ENCODE results near the gene BRICD5.
"Not testable (repeated sequence)": the region's sequence is repeated elsewhere in the genome, so short reads cannot be mapped to it uniquely, and the experiment has no call there.

BRICD5 gene

DNA sequence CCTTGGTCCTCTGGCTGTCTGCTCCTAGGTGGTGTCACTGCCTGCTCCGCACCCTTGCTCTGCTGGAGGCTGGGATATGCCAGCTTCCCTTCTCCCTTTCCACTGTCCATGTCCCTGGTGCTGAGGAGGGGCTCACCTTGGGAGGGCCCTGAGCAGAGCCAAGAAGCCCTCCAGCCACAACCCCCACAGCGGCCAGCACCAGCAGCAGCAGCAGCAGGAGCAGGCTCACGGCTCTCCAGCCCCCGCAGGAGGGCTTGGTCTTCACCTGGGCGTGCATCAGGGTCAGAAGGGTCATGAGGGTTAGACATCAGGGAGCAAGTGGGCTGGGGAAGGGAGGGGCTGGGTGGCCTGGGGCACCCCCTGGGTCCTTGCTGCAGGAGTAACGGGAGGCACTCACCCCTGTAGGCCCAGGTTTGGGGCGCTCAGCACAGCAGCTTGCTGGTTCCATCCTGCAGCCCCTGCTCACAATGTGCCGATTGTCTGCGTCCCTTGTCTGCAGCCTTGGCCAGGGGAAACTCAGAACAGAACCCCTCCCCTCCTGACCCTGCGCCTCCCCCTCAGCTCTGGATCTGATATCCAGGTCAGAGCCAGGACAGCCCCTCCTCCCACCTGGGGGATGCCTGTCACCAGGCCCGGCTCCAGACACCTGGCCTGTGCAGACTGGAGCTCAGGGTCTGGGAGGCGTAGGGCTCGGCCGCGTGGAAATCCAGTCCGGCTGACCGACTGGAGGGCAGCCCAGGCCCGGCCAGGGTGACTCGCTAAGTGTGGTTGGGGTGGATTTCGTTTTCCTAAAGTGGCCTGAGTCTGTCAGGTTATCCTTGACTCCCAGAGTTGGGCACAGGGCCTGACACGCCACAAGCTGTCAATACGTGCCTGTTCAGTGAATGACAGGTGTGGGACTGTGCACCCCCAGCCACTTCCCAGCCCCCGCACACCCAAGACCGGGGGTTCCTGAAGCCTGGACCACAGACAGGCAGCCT, at the start of gene BRICD5:
Gene BRICD5, minus strand, starts transcription at position 478 of the 980 bp plus-strand sequence. Its CDS starts 30 bp downstream, at position 448.
- DNase-seq (ENCODE audit: low spot score) = no peak

DNA sequence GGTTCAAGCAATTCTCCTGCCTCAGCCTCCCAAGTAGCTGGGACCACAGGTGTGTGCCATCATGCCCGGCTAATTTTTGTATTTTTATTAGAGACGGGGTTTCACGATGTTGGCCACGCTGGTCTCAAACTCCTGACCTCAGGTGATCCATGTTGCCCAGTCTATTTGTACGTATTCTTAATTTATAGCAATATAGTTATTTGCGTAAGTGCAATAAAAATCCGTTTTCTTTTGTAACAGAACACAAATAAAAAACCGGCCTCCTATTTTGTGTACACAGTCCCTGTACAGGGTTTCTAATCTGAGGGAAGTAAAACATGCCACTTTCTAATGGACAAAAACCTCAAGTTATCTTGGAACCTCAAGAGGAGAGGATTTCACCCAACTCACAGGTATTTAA, 49.6 kb upstream of the BRICD5 start:
- DNase-seq (ENCODE audit: low spot score) = no peak

DNA sequence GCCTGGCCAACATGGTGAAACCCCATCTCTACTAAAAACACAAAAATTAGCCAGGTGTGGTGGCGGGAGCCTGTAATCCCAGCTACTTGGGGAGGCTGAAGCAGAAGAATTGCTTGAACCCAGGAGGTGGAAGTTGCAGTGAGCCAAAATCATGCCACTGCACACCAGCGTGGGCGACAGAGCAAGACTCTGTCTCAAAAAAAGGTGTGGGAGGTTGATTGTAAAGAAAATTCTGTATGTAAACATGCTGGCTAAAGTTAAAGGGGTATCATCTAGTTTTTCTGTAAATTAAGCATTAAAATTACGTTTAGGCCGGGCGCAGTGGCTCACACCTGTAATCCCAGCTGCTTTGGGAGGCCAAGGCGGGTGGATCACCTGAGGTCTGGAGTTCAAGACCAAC, 47.9 kb upstream of the BRICD5 start:
- not testable (repeated sequence) for DNase-seq (ENCODE audit: low spot score)

DNA sequence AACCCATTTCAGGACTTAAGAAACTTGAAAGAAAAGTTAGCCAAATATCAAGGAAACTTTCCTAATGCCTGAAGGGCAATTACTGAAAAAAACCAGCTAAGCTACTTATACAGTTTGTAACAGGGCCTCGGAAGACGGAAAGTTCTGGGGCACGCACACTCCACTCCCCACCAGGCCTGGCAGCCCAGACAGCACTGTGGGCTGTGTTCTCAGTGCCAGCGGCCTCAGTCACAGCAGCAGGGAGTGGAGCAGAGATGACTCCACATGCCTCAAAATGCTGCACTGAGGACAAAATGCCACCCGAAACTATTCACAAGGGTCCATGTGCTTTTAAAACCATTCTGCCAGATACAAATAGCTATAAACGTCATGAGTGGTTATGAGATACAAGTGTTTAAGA, 47.1 kb upstream of the BRICD5 start:
- no peak for DNase-seq (ENCODE audit: low spot score)

DNA sequence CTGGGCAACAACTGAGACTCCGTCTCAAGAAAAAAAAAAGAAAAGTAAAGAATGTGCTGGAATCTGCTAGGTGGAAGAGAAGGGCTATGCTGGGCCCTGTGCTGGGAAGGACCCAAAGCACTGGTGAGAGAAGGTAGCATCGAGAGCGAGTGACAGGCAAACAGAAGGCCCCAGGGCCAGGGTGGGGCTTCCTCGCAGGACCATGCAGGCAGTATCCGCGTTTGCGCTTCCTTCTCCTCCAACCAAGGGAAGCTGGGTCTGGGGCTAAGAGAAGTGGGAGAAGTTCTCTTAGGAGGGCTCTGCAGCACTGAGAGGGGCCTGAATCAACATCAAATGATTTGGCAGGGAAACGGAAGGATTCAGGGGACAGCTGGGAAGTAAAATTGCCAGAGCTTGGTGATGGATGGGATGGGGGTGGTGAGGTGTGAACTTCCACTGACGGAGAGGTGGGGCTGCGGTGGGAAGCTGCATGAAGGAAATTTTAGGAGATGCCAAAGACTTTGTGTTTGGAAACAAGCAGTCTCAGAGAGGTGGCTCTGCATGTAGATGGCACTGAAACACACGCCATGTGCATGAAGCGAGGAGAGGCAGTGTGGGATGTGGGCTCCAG, 46.0 kb upstream of the BRICD5 start:
- DNase-seq (ENCODE audit: low spot score) = no peak

DNA sequence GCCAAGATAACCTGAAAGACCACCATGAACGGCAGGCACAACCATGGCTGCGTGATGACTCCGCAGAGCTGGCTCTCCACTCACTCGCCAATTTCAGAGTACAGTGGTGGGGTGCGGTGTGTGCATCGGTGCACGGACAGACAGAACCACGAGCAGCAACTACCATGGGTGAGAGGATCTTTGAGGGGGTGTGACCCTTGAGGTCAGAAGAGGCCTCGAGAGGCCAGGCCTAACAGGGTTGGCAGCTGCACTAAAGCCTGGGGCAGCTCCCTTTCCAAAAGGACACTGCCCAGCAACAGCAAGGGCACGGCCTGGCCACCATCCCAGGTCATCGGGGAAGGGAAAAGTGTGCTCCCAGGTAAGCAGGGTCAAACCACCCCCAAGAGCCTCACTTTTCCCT, 42.6 kb upstream of the BRICD5 start:
- DNase-seq (ENCODE audit: low spot score) = no peak

DNA sequence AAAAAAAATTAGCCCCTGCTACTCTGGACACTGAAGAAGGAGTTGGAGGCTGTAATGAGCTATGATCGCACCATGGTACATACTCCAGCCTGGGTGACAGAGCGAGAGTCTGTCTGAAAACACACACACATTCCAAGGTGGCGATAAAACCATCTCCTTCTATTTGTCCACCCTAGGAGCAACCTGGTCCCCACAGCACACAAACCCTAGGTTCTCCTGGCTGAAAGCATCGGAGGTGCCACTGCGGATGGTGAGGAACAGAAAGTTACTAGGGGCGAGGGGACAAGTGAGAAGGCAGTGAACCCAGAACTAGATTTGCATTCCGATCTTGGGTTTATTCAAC, 42.1 kb upstream of the BRICD5 start:
- no peak for DNase-seq (ENCODE audit: low spot score)

DNA sequence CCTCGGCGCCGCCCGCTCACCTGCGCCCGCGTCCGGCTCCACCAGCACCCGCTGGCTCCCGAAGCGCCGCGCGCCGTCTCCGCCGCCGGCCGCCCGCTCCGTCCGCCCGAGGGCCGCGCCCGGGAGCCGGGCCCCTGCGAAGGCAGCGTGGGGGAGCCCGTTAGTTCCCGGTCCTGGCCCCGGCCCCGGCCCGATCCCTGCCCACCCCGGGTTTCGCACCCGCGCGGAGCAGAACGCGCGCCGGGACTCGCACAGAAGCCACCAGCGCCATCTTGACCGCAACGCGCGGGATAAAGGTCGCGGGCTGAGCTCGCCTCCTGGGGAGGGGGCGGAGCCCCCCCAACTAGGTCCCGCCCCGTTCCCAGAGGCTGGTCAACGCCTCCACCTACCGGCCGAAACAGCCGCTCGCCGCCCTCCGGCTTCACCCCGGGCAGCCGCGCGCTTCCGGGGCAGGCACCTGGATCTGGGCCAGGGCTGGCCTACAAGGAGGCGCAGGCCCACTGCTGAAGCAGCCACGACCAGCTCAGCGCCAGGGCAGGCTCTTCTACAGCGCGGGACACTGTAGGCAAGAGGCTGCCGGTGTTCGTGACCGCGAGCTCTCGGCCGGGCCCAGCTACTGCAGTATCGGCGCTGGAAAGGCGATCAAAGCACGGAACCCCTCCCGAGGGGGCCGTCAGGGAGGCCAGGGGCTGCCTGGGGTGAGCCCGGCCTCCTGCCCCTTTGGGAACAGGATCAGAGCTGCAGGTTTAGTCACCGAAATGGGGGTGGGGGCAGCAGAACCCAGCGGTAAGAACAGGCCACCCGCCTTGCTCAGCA, 40.8 kb upstream of the BRICD5 start, which contains the start of gene ECI1:
Gene ECI1, minus strand, starts transcription at position 292 of the 816 bp plus-strand sequence. Its CDS starts 21 bp downstream, at position 271.
- peak; percentile 94 for DNase-seq (ENCODE audit: low spot score)

DNA sequence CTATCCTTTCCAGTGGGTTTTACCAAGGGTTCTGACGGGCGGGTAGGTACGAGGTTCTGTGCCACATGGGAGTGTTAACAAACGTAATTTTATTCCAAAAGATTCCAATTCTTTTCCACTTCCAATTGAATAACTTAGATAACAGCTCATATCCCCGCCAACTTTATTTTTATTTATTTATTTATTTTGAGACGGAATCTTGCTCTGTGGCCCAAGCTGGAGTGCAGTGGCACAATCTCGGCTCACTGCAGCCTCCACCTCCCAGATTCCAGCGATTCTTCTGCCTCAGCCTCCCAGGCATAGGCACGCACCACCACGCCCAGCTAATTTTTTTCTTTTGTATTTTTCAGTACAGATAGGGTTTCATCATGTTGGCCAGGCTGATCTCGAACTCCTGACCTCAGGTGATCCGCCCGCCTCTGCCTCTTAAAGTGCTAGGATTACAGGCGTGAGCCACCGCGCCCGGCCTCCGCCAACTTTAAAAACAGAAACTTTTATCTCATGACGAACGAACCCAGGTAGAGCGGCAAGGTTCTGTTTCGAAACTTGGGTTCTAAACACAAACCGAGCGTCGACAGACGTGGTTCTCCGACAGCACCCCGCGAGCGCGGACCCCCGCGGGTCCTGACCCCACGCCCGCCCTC, 40.1 kb upstream of the BRICD5 start:
- DNase-seq (ENCODE audit: low spot score) = no peak

DNA sequence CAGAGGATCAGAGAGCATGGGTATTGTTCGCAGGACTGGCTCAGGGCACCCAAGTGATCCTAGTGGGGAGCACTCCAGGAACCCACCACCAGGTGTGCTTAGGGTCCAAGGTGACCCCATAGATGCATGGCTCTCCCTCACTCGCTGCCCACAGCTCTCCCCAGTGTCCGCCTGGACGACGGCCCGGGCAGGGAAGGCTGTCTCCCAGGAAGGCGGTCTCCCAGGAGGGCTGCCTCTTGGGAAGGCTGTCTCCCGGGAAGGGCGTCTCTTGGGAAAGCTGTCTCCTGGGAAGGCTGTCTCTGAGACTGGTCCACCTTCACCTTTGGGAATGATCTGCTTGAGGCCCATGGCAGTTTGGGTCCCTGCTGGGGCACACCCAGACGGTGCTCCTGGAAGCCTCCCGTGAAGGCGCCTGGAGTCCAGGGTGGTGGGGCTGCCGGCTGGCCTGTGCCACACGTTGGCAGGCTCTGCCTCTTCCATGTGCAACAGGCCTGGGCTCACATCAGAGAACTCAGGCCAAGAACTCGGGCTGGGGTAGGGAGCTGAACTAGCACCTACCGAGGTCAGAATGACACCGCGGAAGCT, 35.7 kb upstream of the BRICD5 start:
- no peak for DNase-seq (ENCODE audit: low spot score)

DNA sequence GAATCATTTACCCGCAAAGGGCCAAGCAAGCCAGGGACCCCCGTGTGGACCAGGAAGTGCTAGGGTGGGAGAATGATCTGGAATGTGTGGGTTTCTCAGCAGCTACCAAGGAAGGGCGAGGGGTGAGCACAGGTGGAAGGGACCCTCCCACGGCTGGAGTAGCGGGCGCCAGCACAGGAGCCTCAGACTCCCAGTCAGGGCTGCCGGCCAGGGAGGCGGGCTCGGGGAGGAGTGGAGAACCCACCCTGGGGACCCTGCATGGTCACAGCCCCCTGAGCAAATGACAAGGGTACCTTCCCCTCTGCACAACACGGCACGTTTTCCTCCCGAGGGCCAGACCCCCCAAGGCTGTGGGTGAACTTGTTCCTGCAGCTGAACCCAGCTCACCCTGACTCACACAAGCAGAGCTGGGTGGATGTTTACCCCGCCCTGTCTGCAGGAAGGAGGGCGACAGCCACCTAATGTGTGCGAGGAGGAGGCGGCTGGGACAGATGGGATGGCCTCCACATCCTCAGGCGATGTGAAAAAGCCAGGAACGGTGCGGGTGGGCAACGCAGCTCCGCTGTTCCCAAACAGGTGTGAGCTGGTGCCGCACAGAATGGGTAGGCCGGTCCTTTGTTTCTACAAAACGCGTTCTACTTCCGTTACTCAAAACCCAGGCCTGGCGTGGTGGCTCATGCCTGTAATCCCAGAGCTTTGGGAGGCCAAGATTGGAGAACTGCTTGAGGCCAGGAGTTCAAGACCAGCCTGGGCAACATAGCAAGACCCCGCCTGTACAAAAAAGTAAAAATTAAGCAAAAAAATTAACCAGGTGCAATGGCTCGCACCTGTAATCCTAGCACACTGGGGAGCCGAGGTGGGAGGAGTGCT, 34.5 kb upstream of the BRICD5 start:
- no peak for DNase-seq (ENCODE audit: low spot score)

DNA sequence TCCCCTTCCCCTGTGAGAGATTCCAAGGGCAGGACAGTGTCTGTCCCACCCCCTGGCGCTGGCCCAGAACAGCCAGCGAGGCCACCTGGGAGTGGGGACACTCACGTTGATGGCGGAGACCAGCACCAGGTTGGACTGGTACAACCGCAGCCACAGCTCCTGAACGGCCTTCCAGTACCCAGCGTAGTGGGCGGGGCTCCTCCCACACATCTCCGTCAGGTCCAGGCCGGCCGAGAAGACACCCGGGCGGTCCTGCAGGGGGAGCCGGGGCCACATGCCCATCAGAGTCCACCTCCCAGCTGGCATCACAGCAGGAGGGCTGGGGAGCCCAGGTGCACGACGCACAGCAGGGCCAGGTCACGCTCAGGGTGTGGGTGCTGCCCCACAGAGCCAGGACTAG, 33.6 kb upstream of the BRICD5 start:
- DNase-seq (ENCODE audit: low spot score) = no peak

DNA sequence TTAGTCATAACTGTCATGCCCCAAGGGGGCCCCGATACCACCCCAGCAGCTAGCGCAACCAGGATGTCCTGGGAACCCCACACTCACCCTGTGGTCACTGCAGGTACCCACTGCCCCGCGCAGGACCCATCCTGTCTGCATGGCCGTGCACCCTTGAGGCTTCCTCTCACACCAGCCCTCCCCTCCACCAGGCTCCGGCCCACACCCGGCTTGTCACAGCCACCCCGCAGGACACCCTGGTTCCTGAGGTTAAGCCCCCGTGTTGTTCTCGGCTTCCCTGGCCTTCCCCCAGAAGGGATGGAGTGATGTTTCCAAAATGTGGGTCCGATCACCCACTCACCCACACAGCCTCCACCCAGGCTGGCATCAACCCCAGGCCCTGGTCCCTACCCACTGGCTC, 33.1 kb upstream of the BRICD5 start:
- DNase-seq (ENCODE audit: low spot score) = no peak

DNA sequence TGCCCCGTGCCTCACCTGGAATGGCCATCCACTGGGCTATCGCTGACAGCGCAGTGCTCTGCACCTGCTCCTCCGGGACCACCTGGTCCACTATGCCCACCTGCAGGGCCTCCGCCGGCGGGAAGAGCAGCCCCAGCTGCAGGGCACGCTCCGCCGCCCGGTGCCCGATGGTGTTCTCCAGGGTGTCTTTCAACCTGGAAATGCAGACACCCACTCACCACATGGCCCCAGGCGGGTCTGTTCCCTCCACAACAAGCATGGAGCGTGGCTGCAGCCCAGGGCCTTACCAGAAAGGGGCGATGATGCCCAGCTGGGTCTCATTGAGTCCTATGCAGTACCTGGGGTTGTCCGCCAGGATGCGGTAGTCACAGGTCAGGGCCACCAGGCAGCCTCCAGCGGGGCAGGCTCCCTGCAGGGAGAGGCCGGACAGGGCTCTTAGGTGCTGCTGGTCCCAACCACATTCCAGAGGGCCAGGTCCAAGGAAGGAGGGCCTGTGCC, 32.4 kb upstream of the BRICD5 start:
- no peak for DNase-seq (ENCODE audit: low spot score)

DNA sequence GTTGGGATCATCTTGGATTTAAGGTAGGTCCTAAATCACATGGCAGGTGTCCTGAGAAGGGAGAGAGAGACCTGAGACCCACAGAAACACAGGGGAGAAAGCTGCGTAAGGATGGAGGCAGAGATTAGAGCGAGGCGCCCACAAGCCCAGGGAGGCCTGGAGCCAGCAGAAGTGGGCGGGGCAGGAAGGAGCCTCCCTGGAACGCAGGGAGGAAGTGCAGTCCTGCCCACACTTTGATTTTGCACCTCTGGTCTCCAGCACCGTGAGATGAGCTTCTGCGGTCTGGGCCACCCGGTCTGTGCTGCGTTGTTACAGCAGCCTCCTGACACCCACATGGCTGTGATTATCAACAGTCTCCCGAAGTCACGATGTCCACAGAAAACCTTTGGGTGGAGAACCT, 31.9 kb upstream of the BRICD5 start:
- no peak for DNase-seq (ENCODE audit: low spot score)

DNA sequence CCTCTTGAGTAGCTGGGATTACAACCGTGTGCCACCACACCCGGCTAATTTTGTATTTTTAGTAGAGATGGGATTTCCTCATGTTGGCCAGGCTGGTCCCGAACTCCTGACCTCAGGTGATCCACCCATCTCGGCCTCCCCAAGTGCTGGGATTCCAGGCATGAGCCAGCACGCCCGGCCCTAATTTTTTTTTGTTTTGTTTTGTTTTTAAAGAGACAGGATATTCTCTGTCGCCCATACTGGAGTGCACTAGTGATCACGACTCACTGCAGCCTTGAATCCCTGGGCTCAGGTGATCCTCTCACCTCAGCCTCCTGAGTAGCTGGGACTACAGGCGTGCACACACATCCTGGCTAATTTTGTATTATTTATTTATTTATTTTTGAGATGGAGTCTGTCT, 29.7 kb upstream of the BRICD5 start:
- DNase-seq (ENCODE audit: low spot score) = not testable (repeated sequence)

DNA sequence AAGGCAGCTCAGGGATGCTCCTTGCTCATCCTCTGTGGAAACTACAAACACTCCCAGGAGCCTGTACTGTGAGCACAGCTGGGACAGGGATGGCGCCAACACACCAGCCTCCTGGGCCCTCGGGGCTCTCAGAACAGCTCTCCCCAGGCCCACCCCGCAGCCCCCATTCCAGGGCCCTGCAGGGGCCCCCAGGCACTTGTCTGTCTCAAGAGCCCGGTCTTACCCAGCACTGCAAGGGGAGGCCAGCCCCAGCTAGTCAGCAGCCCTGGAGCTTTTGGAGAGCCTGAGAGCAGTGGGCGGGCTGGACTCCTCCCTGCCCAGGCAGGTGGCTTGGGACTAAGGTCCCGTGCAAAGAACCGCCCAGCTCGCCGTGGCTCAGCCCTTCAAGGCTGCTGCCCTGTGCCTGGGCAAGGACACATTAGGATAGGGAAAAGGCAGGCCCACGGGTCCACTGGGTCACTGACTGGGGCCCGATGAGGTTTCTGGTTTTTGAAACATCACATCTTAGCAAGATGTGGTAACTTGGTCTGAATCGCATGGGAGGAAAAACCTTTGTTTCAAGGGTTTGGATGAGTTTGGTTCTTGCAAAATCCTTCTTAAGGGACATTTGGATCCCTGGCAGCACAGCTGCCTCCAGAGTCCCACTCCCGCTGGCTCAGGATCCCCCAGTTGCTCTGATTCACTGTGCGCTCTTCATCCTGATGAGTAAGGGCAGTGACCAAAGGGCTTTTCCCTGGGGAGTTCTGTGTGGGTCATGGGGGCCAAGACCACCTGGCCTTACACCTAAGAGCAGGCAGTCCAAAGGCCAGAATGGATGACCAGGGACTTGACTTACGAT, 28.4 kb upstream of the BRICD5 start:
- DNase-seq (ENCODE audit: low spot score) = no peak

DNA sequence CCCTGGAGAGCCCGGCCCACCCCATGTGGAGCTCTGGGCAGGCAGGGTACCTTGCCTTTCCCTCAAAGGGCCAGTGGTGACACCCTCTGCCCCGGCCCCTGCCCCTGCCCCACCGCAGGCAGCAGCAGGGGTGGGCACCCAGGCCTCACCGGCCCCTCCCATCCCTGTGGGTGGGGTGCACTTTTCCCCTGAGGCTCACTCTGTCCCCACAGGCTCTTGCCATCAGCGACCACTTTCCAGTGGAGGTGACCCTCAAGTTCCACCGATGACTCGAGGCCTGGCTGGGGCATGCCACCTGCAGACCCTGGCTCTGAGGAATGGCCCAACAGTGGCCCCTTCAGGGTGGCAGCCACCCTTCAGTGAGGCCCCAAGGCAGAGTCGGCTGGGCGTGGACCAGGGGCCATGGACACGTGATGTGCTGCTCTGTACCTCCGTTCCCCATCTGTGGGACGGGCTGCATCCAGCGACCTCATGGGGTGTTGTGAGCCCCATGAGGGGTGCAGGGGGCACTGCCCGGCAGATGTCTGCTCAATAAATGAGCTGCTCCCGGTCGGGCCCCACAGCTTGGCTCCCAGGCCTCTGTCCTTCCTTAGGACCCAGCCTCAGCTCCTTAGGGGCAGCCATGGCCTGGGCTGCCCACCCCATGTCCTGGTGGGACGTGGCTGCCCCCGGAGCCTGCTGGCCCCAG, 27.6 kb upstream of the BRICD5 start:
- DNase-seq (ENCODE audit: low spot score) = no peak
